SU-DHL-6 (cell line): ENCODE results near the gene TMEM63B.
"Not testable (repeated sequence)": the region's sequence is repeated elsewhere in the genome, so short reads cannot be mapped to it uniquely, and the experiment has no call there.

Experiments
- CTCF ChIP-seq: fragments of 200-600 bp; sonication (generic); IDR thresholded peaks from one replicate; pipeline ENCODE4 v1.5.1; 2017; ENCODE audit warnings: antibody characterized with exemption, mild to moderate bottlenecking, low read length, moderate library complexity; ENCODE audit not compliant: insufficient read depth, poor library complexity, severe bottlenecking
- EZH2phosphoT487 ChIP-seq: fragments of 200-600 bp; sonication (generic), shearing (Covaris generic); conservative IDR thresholded peaks from 2 replicates; pipeline ENCODE4 v1.6.1; 2018; ENCODE audit warnings: mild to moderate bottlenecking, antibody characterized with exemption, low read length, moderate library complexity, mixed read lengths

GRCh38 chr6:44095243-44095623, 32.1 kb upstream of the TMEM63B start:
- TF ChIP-seq CTCF, EZH2phosphoT487: not testable (repeated sequence)
